ENCODE data around the gene GAS6.

DNA sequence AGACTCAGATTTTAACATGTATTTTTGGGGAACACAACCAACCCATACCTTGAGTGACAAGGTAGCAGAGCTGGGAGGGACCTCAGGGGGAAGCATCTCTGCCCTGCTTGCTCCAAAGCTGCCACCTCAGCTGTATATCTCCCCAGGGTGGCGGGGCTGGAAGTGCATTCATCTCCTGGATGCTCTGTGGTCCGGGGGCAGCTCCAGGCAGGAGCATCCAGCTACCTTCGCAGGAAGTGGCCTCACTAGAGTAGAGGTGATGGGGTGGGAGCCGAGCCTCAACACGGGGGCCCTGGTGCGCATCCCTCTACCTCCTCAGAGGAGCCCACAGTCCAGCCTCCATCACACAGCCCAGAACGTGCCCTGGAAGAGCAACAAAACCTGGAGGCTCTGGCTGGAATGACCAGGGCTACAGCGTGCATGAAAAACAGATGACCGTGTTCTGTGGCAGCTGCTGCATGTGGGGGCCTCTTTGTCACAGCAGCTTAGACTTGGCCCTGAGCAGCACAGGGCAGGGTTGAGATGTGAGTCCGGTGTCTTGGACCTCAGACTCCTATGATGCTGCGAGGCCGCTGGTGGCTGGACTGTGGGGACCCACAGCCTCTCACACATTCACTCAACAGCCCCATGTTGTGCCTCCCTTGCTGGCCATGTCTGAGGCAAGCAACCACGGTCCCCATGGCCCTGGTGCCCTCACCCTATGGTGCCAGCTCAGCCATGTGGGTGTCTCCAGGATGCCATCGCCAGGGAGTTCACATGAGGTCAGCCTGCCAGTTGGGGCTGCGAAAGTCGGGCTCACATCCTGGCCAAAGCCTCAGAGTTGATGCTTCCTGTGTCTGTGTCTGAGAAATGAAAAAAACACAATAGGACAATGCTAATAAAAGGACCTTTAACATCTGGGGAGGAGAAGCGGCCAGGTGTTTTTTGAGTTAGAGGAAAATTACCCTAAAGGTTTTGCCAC, 17.1 kb upstream of the GAS6 start:
- no peak for TF ChIP-seq CTCF (conservative IDR thresholded peaks at IDR 0.05 in 1 of 2, IDR thresholded peaks at IDR 0.05 in 1 of 2; ENCODE audit: low read depth in 1 of 2, low read length in 2 of 2)
- TF ChIP-seq EZH2 (IDR thresholded peaks at IDR 0.05; ENCODE audit: low read length, missing control alignments): no peak
